OCI-LY1 (cell line): Measurements from ENCODE around the gene PAX8.

Experiments used
- CTCF ChIP-seq: fragments of 200-600 bp; sonication (generic), shearing (Covaris generic); IDR thresholded peaks from 2 replicates; pipeline ENCODE4 v1.5.1; 2017; ENCODE audit warnings: mild to moderate bottlenecking, antibody characterized with exemption, low read length, moderate library complexity, mixed read lengths
- EZH2 ChIP-seq: fragments of 200-600 bp; sonication (generic), shearing (Covaris generic); IDR thresholded peaks from 2 replicates; pipeline ENCODE4 v1.8.0; 2017; ENCODE audit warnings: borderline replicate concordance, mixed run types, mild to moderate bottlenecking, antibody characterized with exemption, low read length, moderate library complexity, mixed read lengths

GRCh38 chr2:113175736-113176695 is 102.7 kb downstream of the PAX8 start:
- no peak for TF ChIP-seq CTCF
- TF ChIP-seq EZH2 = no peak
